Measurements from ENCODE around the gene SMAD5. TPM values are rescaled to one million over a fixed set of nuclear protein-coding genes. Genes with fewer than 3 reads are reported as not detected.

Gene SMAD5
- total RNA-seq, 1 donor from 2014 or later = 102 TPM

DNA sequence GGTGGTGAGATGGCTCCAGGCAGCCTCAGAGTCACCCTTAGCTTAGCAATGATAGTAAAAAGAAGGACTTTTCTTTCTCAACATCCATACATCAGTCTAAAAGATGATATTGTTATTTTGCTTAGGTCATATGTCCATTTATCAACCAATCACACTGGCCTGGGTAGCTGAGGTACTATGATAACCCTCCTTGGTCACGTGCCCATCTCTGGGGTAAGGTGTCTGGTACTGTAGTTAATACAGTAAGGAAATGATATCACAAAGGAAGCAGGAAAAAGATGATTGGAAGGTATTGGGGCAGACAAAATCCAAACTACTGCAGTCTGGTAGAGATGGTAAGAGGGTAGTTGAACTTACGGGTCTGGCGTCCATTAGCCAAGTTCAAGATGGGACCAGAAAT lies 5.1 kb upstream of the SMAD5 start:
- H3K4me3 ChIP-seq = no peak overlapping the region
- Mint-ChIP-seq H3K36me3 (no peaks in the 10 kb centered on the region), H3K4me3 (no peak overlapping the region), H3K4me1 (peaks cover 7% of the 10 kb centered on the region), H3K27me3 (ENCODE audit: insufficient read depth, low read depth) (no peaks in the 10 kb centered on the region), H3K27ac (no peak overlapping the region), H3K9me3 (no peaks in the 10 kb centered on the region)
- H3K4me1 ChIP-seq = peaks cover 5% of the 10 kb centered on the region
- H3K9ac ChIP-seq = no peak overlapping the region
- no peaks in the 10 kb centered on the region for H4K20me1 ChIP-seq (ENCODE audit: low read depth)
- no peak for DNase-seq (ENCODE audit: low spot score)
- H3F3A ChIP-seq (ENCODE audit: low read depth) = peaks cover 5% of the 10 kb centered on the region
- TF ChIP-seq EZH2 (IDR thresholded peaks at IDR 0.05) (no peak), EZH2phosphoT487 (IDR thresholded peaks at IDR 0.05) (no peak)
- TF ChIP-seq, protein P1, sequence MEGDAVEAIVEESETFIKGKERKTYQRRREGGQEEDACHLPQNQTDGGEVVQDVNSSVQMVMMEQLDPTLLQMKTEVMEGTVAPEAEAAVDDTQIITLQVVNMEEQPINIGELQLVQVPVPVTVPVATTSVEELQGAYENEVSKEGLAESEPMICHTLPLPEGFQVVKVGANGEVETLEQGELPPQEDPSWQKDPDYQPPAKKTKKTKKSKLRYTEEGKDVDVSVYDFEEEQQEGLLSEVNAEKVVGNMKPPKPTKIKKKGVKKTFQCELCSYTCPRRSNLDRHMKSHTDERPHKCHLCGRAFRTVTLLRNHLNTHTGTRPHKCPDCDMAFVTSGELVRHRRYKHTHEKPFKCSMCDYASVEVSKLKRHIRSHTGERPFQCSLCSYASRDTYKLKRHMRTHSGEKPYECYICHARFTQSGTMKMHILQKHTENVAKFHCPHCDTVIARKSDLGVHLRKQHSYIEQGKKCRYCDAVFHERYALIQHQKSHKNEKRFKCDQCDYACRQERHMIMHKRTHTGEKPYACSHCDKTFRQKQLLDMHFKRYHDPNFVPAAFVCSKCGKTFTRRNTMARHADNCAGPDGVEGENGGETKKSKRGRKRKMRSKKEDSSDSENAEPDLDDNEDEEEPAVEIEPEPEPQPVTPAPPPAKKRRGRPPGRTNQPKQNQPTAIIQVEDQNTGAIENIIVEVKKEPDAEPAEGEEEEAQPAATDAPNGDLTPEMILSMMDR (IDR thresholded peaks at IDR 0.05) = no peak
- H3K4me2 ChIP-seq = no peak overlapping the region
- H3K36me3 ChIP-seq = no peaks in the 10 kb centered on the region
- no peak overlapping the region for H2AFZ ChIP-seq (replicated peaks)
- no peaks in the 10 kb centered on the region for H3K79me2 ChIP-seq (ENCODE audit: low read depth)
- peaks cover 48% of the 10 kb centered on the region for H3K27me3 ChIP-seq
- H3K9me3 ChIP-seq (ENCODE audit: low read depth) = no peaks in the 10 kb centered on the region
- no peak overlapping the region for H3K27ac ChIP-seq

DNA sequence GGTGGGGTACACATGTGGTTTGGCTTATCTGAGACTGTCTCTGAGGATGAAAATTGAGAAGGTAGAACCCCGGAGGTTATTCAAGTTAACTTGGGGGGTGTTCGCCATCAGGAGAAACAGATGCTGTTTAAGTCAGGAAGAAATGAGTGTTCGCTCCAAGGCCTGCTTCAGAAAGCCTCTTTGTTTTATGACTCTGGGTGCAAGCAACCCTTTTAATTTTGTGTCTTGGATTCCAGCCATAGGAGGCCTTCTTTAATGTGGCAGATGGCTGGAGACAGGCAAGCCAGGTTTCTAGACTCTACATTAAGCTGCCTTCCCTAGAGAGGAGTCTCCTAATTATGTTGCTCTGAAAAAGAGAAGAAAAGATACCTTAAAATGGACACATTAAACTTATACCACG lies 4.2 kb upstream of the SMAD5 start:
- H3K4me3 ChIP-seq = no peak overlapping the region
- H3K36me3 ChIP-seq = no peaks in the 10 kb centered on the region
- Mint-ChIP-seq H3K27ac (no peak overlapping the region), H3K27me3 (ENCODE audit: insufficient read depth, low read depth) (no peaks in the 10 kb centered on the region), H3K36me3 (no peaks in the 10 kb centered on the region), H3K9me3 (no peaks in the 10 kb centered on the region), H3K4me3 (no peak overlapping the region), H3K4me1 (peaks cover 7% of the 10 kb centered on the region)
- H3K9me3 ChIP-seq (ENCODE audit: low read depth) = no peaks in the 10 kb centered on the region
- H3K9ac ChIP-seq = no peak overlapping the region
- no peak overlapping the region for H2AFZ ChIP-seq (replicated peaks)
- H3K4me1 ChIP-seq = peaks cover 5% of the 10 kb centered on the region
- TF ChIP-seq, protein P1 (IDR thresholded peaks at IDR 0.05) = no peak
- TF ChIP-seq EZH2phosphoT487 (IDR thresholded peaks at IDR 0.05) (no peak), EZH2 (IDR thresholded peaks at IDR 0.05) (no peak)
- DNase-seq (ENCODE audit: low spot score) = no peak
- H3K4me2 ChIP-seq = no peak overlapping the region
- peaks cover 8% of the 10 kb centered on the region for H3K79me2 ChIP-seq (ENCODE audit: low read depth)
- H3K27ac ChIP-seq = no peak overlapping the region
- peaks cover 48% of the 10 kb centered on the region for H3K27me3 ChIP-seq
- peaks cover 12% of the 10 kb centered on the region for H3F3A ChIP-seq (ENCODE audit: low read depth)
- H4K20me1 ChIP-seq (ENCODE audit: low read depth) = peaks cover 5% of the 10 kb centered on the region

DNA sequence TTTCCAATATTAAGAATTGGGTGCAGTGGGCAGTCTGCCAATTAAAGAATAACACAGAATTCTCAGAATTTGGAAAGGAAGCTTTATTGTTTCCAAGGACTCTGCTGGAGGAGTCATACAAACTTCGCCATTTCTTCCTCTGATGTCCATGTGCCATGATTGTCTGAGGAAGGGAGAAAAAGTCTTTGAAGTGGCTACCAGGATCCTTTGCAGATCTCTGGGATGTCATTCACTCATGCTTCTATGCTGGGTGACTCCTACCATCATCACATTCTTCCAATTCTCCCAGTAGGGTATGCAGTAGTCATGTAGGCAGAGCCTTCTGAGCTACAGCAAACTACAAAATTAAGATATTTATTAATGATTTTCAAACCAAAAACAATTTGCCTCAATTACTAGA lies 3.2 kb upstream of the SMAD5 start:
- no peak for TF ChIP-seq EZH2 (IDR thresholded peaks at IDR 0.05)
- no peak for TF ChIP-seq EZH2phosphoT487 (IDR thresholded peaks at IDR 0.05)
- Histone ChIP-seq H3K9ac (no peak overlapping the region), H3K79me2 (ENCODE audit: low read depth) (peaks cover 17% of the 10 kb centered on the region), H3K4me2 (no peak overlapping the region), H3K36me3 (no peaks in the 10 kb centered on the region), H3K9me3 (ENCODE audit: low read depth) (no peaks in the 10 kb centered on the region), H3K4me1 (peaks cover 10% of the 10 kb centered on the region), H3F3A (ENCODE audit: low read depth) (peaks cover 15% of the 10 kb centered on the region), H2AFZ (replicated peaks) (no peak overlapping the region), H3K27me3 (peaks cover 41% of the 10 kb centered on the region), H4K20me1 (ENCODE audit: low read depth) (peaks cover 14% of the 10 kb centered on the region), H3K27ac (no peak overlapping the region), H3K4me3 (no peak overlapping the region)
- DNase-seq (ENCODE audit: low spot score) = no peak
- Mint-ChIP-seq H3K27ac (no peak overlapping the region), H3K9me3 (no peaks in the 10 kb centered on the region), H3K4me1 (peaks cover 12% of the 10 kb centered on the region), H3K36me3 (no peaks in the 10 kb centered on the region), H3K27me3 (ENCODE audit: insufficient read depth, low read depth) (no peaks in the 10 kb centered on the region), H3K4me3 (no peak overlapping the region)

DNA sequence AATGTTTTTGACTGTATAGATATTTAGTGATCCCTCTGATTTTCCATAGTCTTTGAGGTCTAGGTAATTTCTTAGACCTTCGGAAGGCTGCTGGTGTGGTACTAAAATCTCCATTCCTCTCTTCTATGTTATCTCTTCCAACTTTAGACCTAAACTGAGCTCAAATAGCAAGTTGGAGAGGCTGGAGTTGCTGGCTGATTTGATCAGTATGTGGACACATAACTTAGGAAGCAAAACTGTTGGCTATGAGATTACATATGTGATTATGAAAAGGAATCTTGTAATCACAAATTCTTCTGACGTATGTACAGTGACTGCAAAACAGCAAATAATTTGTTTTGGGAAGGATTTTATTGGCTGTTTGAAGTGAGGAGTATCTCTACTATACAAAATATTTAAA lies 2.1 kb upstream of the SMAD5 start:
- no peak overlapping the region for H2AFZ ChIP-seq (replicated peaks)
- no peak overlapping the region for H3K4me2 ChIP-seq
- H3F3A ChIP-seq (ENCODE audit: low read depth) = peaks cover 15% of the 10 kb centered on the region
- Mint-ChIP-seq H3K27ac (no peak overlapping the region), H3K27me3 (ENCODE audit: insufficient read depth, low read depth) (no peaks in the 10 kb centered on the region), H3K4me1 (peaks cover 21% of the 10 kb centered on the region), H3K36me3 (peaks cover 1% of the 10 kb centered on the region), H3K9me3 (no peaks in the 10 kb centered on the region), H3K4me3 (no peak overlapping the region)
- peaks cover 29% of the 10 kb centered on the region for H3K79me2 ChIP-seq (ENCODE audit: low read depth)
- H3K27me3 ChIP-seq = peaks cover 34% of the 10 kb centered on the region
- TF ChIP-seq, protein P1 (IDR thresholded peaks at IDR 0.05) = no peak
- TF ChIP-seq EZH2phosphoT487 (IDR thresholded peaks at IDR 0.05) (no peak), EZH2 (IDR thresholded peaks at IDR 0.05) (no peak)
- no peaks in the 10 kb centered on the region for H3K36me3 ChIP-seq
- H3K4me3 ChIP-seq = no peak overlapping the region
- peaks cover 18% of the 10 kb centered on the region for H3K4me1 ChIP-seq
- no peak for DNase-seq (ENCODE audit: low spot score)
- no peak overlapping the region for H3K9ac ChIP-seq
- peaks cover 26% of the 10 kb centered on the region for H4K20me1 ChIP-seq (ENCODE audit: low read depth)
- H3K27ac ChIP-seq = no peak overlapping the region
- no peaks in the 10 kb centered on the region for H3K9me3 ChIP-seq (ENCODE audit: low read depth)

All from neural progenitor cell (in vitro differentiated cells).